ENCODE measurements around the gene GNAQ.

Gene GNAQ

GRCh38 chr9:78025186-78025585 is 6.4 kb downstream of the GNAQ start:
- H3K27ac Mint-ChIP-seq: no peak overlapping the region

GRCh38 chr9:78023003-78023741 is 8.4 kb downstream of the GNAQ start:
- H3K9me3 Mint-ChIP-seq: no peaks in the 10 kb centered on the region
- peaks cover 2% of the 10 kb centered on the region for H3K36me3 Mint-ChIP-seq (ENCODE audit: low read depth)
- H3K27me3 Mint-ChIP-seq: no peaks in the 10 kb centered on the region
- ATAC-seq: peak; percentile 46
- H3K4me3 Mint-ChIP-seq: peak overlapping the region; percentile 3
- peaks cover 35% of the 10 kb centered on the region for H3K4me1 Mint-ChIP-seq
- no peak overlapping the region for H3K27ac Mint-ChIP-seq
- no peak for DNase-seq

More at GRCh38 chr9:78025186-78025585, 6.4 kb downstream of the GNAQ start:
- Mint-ChIP-seq H3K27me3 (no peaks in the 10 kb centered on the region), H3K4me1 (peaks cover 50% of the 10 kb centered on the region), H3K4me3 (no peak overlapping the region), H3K9me3 (no peaks in the 10 kb centered on the region), H3K36me3 (ENCODE audit: low read depth) (peaks cover 2% of the 10 kb centered on the region)
- no peak for ATAC-seq
- no peak for DNase-seq

DNA sequence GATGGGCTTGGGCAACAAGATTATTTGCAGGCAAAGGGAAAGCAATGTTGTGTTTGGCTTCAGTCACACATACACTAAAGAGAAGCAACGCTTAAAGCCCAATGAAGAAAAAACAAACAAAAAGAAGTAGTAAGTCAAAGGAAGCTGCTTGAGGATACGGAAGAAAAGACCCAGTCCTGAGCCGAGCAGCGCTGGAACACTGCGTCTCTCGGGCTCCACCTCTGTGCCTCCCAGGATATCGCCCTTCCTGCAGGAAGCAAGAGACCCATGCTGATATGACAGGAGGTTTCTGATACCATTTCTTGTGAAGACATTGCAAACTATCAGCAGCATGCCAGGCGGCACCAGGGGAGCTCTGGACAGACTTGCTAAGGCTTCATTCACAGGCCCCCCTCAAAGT is 9.9 kb downstream of the GNAQ start:
- H3K4me3 Mint-ChIP-seq: no peak overlapping the region

DNA sequence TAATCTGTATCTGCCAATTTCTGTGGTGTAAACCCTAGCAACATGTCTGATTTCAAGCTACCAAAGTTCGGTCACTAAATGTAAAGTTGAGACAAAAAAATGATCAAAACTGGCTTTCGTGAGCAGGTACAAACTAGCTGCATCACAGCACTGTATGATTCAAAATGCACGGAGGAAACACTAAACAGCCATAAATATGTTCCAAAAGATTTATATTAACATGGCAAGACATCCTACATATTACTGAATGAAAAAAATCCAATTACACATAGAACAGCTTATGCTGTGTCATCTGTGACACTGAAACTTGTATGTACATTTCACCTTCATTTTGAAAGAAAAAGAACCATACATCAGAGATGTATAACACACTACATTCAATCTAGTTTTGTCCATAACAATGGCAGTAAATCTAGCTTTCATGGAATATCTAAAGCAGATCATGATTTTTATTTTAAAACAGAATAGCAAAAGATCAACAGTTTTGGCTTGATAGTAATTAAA is 14.4 kb downstream of the GNAQ start:
- ATAC-seq (no peak), DNase-seq (no peak)
- Mint-ChIP-seq H3K36me3 (ENCODE audit: low read depth) (peaks cover 5% of the 10 kb centered on the region), H3K4me1 (peaks cover 30% of the 10 kb centered on the region), H3K27ac (no peak overlapping the region), H3K9me3 (no peaks in the 10 kb centered on the region), H3K27me3 (no peaks in the 10 kb centered on the region), H3K4me3 (no peak overlapping the region)

More for the DNA sequence above, 9.9 kb downstream of the GNAQ start:
- Mint-ChIP-seq H3K9me3 (no peaks in the 10 kb centered on the region), H3K27ac (no peak overlapping the region), H3K36me3 (ENCODE audit: low read depth) (peaks cover 2% of the 10 kb centered on the region), H3K27me3 (no peaks in the 10 kb centered on the region), H3K4me1 (peaks cover 46% of the 10 kb centered on the region)
- DNase-seq (no peak), ATAC-seq (no peak)

DNA sequence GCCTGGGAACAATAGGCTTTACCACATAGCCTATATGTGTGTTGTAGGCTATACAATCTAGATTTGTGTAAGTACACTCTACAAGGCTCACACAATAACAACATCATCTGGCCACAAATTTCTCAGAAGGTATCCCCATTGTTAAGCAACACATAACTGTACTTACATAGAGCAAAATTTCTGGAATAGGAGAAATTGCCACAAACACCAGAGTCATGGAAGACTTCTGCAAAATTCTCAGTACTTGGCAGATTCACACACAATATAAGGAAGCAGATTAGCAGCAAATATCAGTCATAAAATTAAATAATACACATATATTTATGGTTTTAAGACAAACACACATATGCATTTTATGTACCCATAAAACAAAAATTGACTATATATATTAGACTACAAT is 16.4 kb downstream of the GNAQ start:
- Mint-ChIP-seq H3K27me3 (no peaks in the 10 kb centered on the region), H3K4me3 (no peak overlapping the region), H3K27ac (no peak overlapping the region), H3K36me3 (ENCODE audit: low read depth) (peaks cover 4% of the 10 kb centered on the region), H3K9me3 (no peaks in the 10 kb centered on the region), H3K4me1 (peaks cover 33% of the 10 kb centered on the region)
- DNase-seq: no peak
- no peak for ATAC-seq

- Mint-ChIP-seq H3K9me3 (no peaks in the 10 kb centered on the region), H3K27ac (no peak overlapping the region), H3K4me3 (no peak overlapping the region), H3K4me1 (peaks cover 33% of the 10 kb centered on the region), H3K36me3 (ENCODE audit: low read depth) (peaks cover 3% of the 10 kb centered on the region), H3K27me3 (no peaks in the 10 kb centered on the region)
- ATAC-seq (peak; percentile 40), DNase-seq (no peak)
Observed at GRCh38 chr9:78014776-78015175, 16.8 kb downstream of the GNAQ start.

GRCh38 chr9:78013934-78014333 is 17.7 kb downstream of the GNAQ start:
- ATAC-seq (no peak), DNase-seq (no peak)
- H3K4me1 Mint-ChIP-seq: peaks cover 42% of the 10 kb centered on the region
- no peak overlapping the region for H3K4me3 Mint-ChIP-seq
- H3K36me3 Mint-ChIP-seq (ENCODE audit: low read depth): peaks cover 3% of the 10 kb centered on the region
- no peaks in the 10 kb centered on the region for H3K27me3 Mint-ChIP-seq
- H3K27ac Mint-ChIP-seq: no peak overlapping the region
- no peaks in the 10 kb centered on the region for H3K9me3 Mint-ChIP-seq

- no peak for ATAC-seq
- H3K9me3 Mint-ChIP-seq: no peaks in the 10 kb centered on the region
- DNase-seq: no peak
- peaks cover 3% of the 10 kb centered on the region for H3K36me3 Mint-ChIP-seq (ENCODE audit: low read depth)
- no peak overlapping the region for H3K4me3 Mint-ChIP-seq
- peaks cover 48% of the 10 kb centered on the region for H3K4me1 Mint-ChIP-seq
- H3K27ac Mint-ChIP-seq: peak overlapping the region; percentile 71
- H3K27me3 Mint-ChIP-seq: no peaks in the 10 kb centered on the region
Observed at GRCh38 chr9:78011049-78011448, 20.6 kb downstream of the GNAQ start.

DNA sequence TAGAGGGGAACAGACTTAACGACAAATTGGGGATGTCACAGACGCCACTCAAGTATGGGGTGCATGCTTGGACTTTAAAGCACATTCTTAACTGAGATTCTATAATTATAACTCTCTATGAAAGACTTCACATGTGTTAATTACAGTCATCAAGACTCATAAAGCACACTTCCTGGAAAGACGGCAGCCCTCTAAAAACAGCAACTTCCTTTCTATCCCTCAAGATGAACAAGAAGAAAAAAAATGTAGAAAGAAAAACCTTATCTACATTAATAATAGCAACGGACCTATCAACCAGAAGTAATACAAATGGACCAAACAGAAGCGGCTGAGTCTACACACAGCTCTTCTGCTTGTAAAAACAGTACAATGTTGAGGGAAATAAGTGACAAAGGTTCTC is 21.2 kb downstream of the GNAQ start:
- no peak for ATAC-seq
- H3K4me3 Mint-ChIP-seq: peak overlapping the region; percentile 48
- peaks cover 51% of the 10 kb centered on the region for H3K4me1 Mint-ChIP-seq
- no peaks in the 10 kb centered on the region for H3K9me3 Mint-ChIP-seq
- DNase-seq: no peak
- peak overlapping the region; percentile 71 for H3K27ac Mint-ChIP-seq
- H3K36me3 Mint-ChIP-seq (ENCODE audit: low read depth): peaks cover 3% of the 10 kb centered on the region
- no peaks in the 10 kb centered on the region for H3K27me3 Mint-ChIP-seq

GRCh38 chr9:78009186-78009585 is 22.4 kb downstream of the GNAQ start:
- ATAC-seq (no peak), DNase-seq (no peak)
- H3K9me3 Mint-ChIP-seq: no peaks in the 10 kb centered on the region
- H3K4me1 Mint-ChIP-seq: peaks cover 54% of the 10 kb centered on the region
- no peak overlapping the region for H3K4me3 Mint-ChIP-seq
- H3K27ac Mint-ChIP-seq: peak overlapping the region; percentile 71
- H3K27me3 Mint-ChIP-seq: no peaks in the 10 kb centered on the region
- H3K36me3 Mint-ChIP-seq (ENCODE audit: low read depth): peaks cover 3% of the 10 kb centered on the region

- Mint-ChIP-seq H3K27ac (no peak overlapping the region), H3K4me1 (peaks cover 70% of the 10 kb centered on the region), H3K4me3 (no peak overlapping the region), H3K9me3 (no peaks in the 10 kb centered on the region), H3K27me3 (no peaks in the 10 kb centered on the region), H3K36me3 (ENCODE audit: low read depth) (no peaks in the 10 kb centered on the region)
- ATAC-seq (no peak), DNase-seq (no peak)
Observed at GRCh38 chr9:78006734-78007133, 24.9 kb downstream of the GNAQ start.

- Mint-ChIP-seq H3K27ac (no peak overlapping the region), H3K4me3 (no peak overlapping the region), H3K27me3 (no peaks in the 10 kb centered on the region), H3K4me1 (peaks cover 64% of the 10 kb centered on the region), H3K9me3 (no peaks in the 10 kb centered on the region), H3K36me3 (ENCODE audit: low read depth) (no peaks in the 10 kb centered on the region)
- no peak for DNase-seq
- no peak for ATAC-seq
Observed at GRCh38 chr9:78005231-78006002, 26.2 kb downstream of the GNAQ start.

DNA sequence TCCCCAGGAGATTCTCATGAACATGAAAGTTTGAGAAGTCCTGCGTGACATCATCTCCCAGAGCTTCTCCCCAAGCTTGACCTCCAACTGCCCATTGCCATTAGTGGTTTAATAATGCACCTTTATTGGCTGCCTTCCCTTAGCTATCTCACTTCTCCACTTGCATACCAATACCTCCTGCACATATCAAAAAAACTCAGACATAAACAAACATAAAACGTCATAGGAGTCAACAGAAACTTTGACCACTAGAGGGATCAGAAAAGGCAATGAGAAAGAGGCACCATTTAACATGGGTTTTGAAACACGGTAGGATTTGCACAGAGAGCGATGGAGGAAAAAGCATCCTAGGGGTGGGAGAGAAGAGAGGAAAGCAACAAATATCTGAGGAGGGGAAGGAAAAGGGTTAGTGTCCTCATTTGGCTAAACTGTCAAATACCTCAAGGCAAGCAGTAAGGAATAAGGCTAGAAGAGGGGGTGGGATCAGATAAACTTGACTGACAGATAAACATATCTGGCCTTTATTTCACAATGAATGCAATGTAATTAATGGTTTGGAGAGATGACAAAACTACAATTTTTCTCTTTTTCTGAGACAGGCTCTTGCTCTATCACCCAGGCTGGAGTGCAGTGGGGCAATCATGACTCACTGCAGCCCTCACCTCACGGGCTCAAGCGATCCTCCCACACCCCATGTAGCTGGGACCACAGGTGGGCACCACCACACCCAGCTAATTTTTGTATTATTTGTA is 27.0 kb downstream of the GNAQ start:
- H3K27ac Mint-ChIP-seq: no peak overlapping the region
- H3K9me3 Mint-ChIP-seq: no peaks in the 10 kb centered on the region
- H3K4me1 Mint-ChIP-seq: peaks cover 63% of the 10 kb centered on the region
- no peak overlapping the region for H3K4me3 Mint-ChIP-seq
- no peaks in the 10 kb centered on the region for H3K27me3 Mint-ChIP-seq
- ATAC-seq (no peak), DNase-seq (no peak)
- no peaks in the 10 kb centered on the region for H3K36me3 Mint-ChIP-seq (ENCODE audit: low read depth)

- no peak for DNase-seq
- no peaks in the 10 kb centered on the region for H3K9me3 Mint-ChIP-seq
- no peak for ATAC-seq
- H3K4me3 Mint-ChIP-seq: no peak overlapping the region
- H3K27ac Mint-ChIP-seq: no peak overlapping the region
- no peaks in the 10 kb centered on the region for H3K27me3 Mint-ChIP-seq
- no peaks in the 10 kb centered on the region for H3K36me3 Mint-ChIP-seq (ENCODE audit: low read depth)
- H3K4me1 Mint-ChIP-seq: peaks cover 61% of the 10 kb centered on the region
Observed at GRCh38 chr9:78003730-78004129, 27.9 kb downstream of the GNAQ start.
